MM.1S (cell line): Measurements from ENCODE around the gene ANKRD44.

ENCODE experiments used
- EZH2 ChIP-seq: fragments of 300-600 bp; sonication (generic); optimal IDR thresholded peaks from 2 replicates; pipeline ENCODE3; 2017; ENCODE audit warnings: low read depth, mild to moderate bottlenecking, antibody characterized with exemption, low read length, mixed read lengths
- EZH2phosphoT487 ChIP-seq: fragments of 300-600 bp; sonication (generic); IDR thresholded peaks from 2 replicates; pipeline ENCODE4 v1.6.1; 2018; ENCODE audit warnings: antibody characterized with exemption, low read length
- TF ChIP-seq, protein P1 (sequence below): fragments of 300-600 bp; sonication (generic); IDR thresholded peaks from 2 replicates; pipeline ENCODE4 v1.5.1; 2016; ENCODE audit warnings: antibody characterized with exemption, low read length, mixed read lengths

DNA sequence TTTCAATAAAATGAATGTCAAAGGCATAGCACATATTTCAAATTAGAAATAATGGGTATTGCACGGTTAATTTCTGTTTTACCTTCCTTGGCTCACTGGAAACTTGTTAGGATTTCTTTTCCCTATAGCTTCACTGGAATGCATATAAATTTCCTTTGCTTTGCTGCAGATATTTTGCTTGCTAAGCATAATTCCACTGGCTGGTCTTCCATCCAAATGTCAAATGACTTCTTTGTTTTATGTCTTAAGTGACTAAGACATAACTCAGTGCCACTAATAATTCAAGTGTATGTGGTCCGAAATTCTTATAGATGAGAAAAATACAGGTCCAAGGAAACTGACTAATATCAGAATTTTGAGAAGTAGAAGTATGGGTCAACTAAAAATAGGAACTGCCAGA lies 201.3 kb downstream of the ANKRD44 start:
- TF ChIP-seq EZH2phosphoT487 (no peak), EZH2 (no peak)
- TF ChIP-seq, protein P1, sequence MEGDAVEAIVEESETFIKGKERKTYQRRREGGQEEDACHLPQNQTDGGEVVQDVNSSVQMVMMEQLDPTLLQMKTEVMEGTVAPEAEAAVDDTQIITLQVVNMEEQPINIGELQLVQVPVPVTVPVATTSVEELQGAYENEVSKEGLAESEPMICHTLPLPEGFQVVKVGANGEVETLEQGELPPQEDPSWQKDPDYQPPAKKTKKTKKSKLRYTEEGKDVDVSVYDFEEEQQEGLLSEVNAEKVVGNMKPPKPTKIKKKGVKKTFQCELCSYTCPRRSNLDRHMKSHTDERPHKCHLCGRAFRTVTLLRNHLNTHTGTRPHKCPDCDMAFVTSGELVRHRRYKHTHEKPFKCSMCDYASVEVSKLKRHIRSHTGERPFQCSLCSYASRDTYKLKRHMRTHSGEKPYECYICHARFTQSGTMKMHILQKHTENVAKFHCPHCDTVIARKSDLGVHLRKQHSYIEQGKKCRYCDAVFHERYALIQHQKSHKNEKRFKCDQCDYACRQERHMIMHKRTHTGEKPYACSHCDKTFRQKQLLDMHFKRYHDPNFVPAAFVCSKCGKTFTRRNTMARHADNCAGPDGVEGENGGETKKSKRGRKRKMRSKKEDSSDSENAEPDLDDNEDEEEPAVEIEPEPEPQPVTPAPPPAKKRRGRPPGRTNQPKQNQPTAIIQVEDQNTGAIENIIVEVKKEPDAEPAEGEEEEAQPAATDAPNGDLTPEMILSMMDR: no peak
